Heart right ventricle (tissue), 16 donors: ENCODE data around the gene NPAS4. TPM values are rescaled to one million over a fixed set of nuclear protein-coding genes. Genes with fewer than 3 reads are reported as not detected.

ENCODE experiments used
- ATAC-seq, 8 donors: fragments of 200-7000 bp; cut with Tn5 transposase; one replicate each; pipeline ENCODE4 v1.9.1; 2020; ENCODE audit warnings: mild to moderate bottlenecking in 8 of 8, moderate library complexity in 8 of 8, moderate number of reproducible peaks in 1 of 8
- DNase-seq, 2 donors: peaks; one replicate each; pipeline ENCODE4 v3.0.0-alpha.2; 2020
- H3K27ac ChIP-seq, 10 donors: fragments of 200-600 bp; sonication (generic) in 2 of 10; one replicate each; pipeline versions ENCODE4 v1.5.0 to v1.8.0; 2020 to 2022; ENCODE audit warnings: mild to moderate bottlenecking in 3 of 10
- H3K27me3 ChIP-seq, 7 donors: fragments of 200-600 bp; one replicate each; pipeline ENCODE4 v1.8.0; 2021 to 2022; ENCODE audit warnings: mild to moderate bottlenecking in 2 of 7
- H3K36me3 ChIP-seq, 9 donors: fragments of 200-600 bp; sonication (generic) in 1 of 9; one replicate each; pipeline versions ENCODE4 v1.5.0 to v1.8.0; 2020 to 2022; ENCODE audit warnings: mild to moderate bottlenecking in 2 of 9
- H3K4me1 ChIP-seq, 9 donors: fragments of 200-600 bp; sonication (generic) in 1 of 9; one replicate each; pipeline versions ENCODE4 v1.5.0 to v1.8.0; 2020 to 2022; ENCODE audit warnings: mild to moderate bottlenecking in 4 of 9
- H3K4me3 ChIP-seq, 10 donors: fragments of 200-600 bp; sonication (generic) in 2 of 10; one replicate each; pipeline versions ENCODE4 v1.5.0 to v1.8.0; 2020 to 2022; ENCODE audit warnings: mild to moderate bottlenecking in 7 of 10, moderate library complexity in 2 of 10
- H3K9me3 ChIP-seq, 11 donors: fragments of 200-600 bp in 10 of 11; sonication (generic) in 2 of 11; one replicate each; pipeline versions ENCODE4 v1.5.0 to v1.8.0; 2013 to 2022; ENCODE audit warnings: mild to moderate bottlenecking in 2 of 11, control low read depth in 1 of 11, moderate library complexity in 1 of 11
- WGBS, 2 donors: extraction: QIAGEN DNeasy Blood & Tissue Kit; methylation state at CpG; one replicate each; pipeline ENCODE4 v1.1.7; 2013; ENCODE audit warnings: inconsistent platforms in 1 of 2; 5-methylcytosine and 5-hydroxymethylcytosine counted together
- intact Hi-C, 10 donors: fragments of 100-400 bp; cut with DNase I; formaldehyde crosslinking; loops; one replicate each; pipeline versions ENCODE4 v1.11.1 to v1.14.2; 2022
- polyA plus RNA-seq, 2 donors: library from polyadenylated mRNA; stranded (reverse); fragments of 200-250 nt; gene quantifications; one replicate each; pipeline ENCODE4 v1.2.3, GENCODE V29; 2013
- total RNA-seq, 10 donors: library from RNA; stranded (reverse); fragmentation: NEBNext Ultra II Directional in 3 of 10; extraction: Animal tissue kit (Norgen Biotek cat#: 25700) in 3 of 10; gene quantifications; one replicate each; pipeline versions ENCODE4 v1.2.1 to v1.2.4, GENCODE V29; 2021 to 2023
- TF ChIP-seq, protein P1 (sequence below), 9 donors: fragments of 200-600 bp; sonication (generic) in 2 of 9; IDR thresholded peaks; one replicate each; pipeline versions ENCODE4 v1.5.0 to v1.8.0; 2021 to 2022; ENCODE audit warnings: antibody characterized with exemption in 9 of 9, mild to moderate bottlenecking in 5 of 9, moderate library complexity in 1 of 9
- donor health status: Arrhythmogenic right ventricular cardiomyopathy.
- donor health status: ischemic (EF 13 %, LVEDD 7.1; RV severe dilation, severe dysfunction).
- donor health status: healthy with polysubstance abuse.
- donor health status: DM: no; HTN: yes; CAD: no.
- donor health status: DM: no; HTN: no; CAD: no.
- donor health status: ischemic (EF 25% LVEDD 6.9; RV normal size, moderate dysfunction).
- donor health status: ischemic (EF 25% LVEDD 5.7; RV mildly dilated, moderate dysfunction).
- donor health status: healthy.
- donor health status: DM: yes; HTN: yes; CAD: no.
- donor health status: Ischemic cardiomyopathy.
- donor health status: ischemic (EF 35%, LVEDD 5.7; RV mildly dilated, moderate dysfunction).
- donor health status: nonischemic (EF 11% LVEDD 7.7; RV severe dilation, severe dysfunction).
- donor health status: DM: yes; HTN: yes; CAD: no.
- donor health status: PGD.
- donor health status: ischemic (EF 29% LVEDD 5.4; RV normal size, mild dysfunction).
- donor health status: nonischemic (EF 23%, LVEDD 6.1; RV moderate dilation, normal function).

The NPAS4 gene
- total and polyA plus RNA-seq, 12 donors = 0.04 TPM; not detected in 11

DNA sequence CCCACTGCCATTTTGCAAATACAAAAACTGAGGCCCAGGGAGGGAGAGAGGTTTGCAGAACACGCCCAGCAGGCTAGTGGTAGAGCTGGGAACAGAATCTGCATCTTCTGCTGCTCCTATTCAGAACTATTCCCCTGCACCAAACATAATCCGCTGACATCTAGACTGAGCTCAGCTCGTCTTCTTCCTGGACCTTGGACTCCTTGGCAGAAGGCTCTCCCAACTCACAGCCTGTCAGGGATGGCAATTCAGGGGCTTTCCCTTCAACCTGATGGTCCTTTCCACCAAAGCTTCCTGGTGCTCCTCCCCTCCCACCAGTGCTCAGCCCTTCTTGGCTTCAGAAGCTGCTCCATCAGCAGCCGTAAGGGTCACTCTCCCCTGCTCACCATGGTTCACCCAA, 9.5 kb upstream of the NPAS4 start:
- Histone ChIP-seq H3K27me3 (peaks cover 0 to 28% (median 16%) of the 10 kb centered on the region in 7 donors), H3K27ac (no peak overlapping the region), H3K4me1 (peaks cover 0 to 16% (median 10%) of the 10 kb centered on the region in 9 donors), H3K36me3 (no peaks in the 10 kb centered on the region), H3K4me3 (no peak overlapping the region), H3K9me3 (no peaks in the 10 kb centered on the region)
- DNase-seq (no peak), ATAC-seq (no peak)
- TF ChIP-seq, protein P1, sequence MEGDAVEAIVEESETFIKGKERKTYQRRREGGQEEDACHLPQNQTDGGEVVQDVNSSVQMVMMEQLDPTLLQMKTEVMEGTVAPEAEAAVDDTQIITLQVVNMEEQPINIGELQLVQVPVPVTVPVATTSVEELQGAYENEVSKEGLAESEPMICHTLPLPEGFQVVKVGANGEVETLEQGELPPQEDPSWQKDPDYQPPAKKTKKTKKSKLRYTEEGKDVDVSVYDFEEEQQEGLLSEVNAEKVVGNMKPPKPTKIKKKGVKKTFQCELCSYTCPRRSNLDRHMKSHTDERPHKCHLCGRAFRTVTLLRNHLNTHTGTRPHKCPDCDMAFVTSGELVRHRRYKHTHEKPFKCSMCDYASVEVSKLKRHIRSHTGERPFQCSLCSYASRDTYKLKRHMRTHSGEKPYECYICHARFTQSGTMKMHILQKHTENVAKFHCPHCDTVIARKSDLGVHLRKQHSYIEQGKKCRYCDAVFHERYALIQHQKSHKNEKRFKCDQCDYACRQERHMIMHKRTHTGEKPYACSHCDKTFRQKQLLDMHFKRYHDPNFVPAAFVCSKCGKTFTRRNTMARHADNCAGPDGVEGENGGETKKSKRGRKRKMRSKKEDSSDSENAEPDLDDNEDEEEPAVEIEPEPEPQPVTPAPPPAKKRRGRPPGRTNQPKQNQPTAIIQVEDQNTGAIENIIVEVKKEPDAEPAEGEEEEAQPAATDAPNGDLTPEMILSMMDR (IDR thresholded peaks at IDR 0.05) = no peak
- intact Hi-C loops = loop anchor here in 4 of 10 donors (5.0 to 10.0 kb wide), 3 partner anchors 266 to 423 kb away; partner anchors contain the start of gene RBM4B (in 1 of the 4)
- 68 to 71% methylated on average over 4 of the region's 4 CpGs for WGBS, 2 donors

DNA sequence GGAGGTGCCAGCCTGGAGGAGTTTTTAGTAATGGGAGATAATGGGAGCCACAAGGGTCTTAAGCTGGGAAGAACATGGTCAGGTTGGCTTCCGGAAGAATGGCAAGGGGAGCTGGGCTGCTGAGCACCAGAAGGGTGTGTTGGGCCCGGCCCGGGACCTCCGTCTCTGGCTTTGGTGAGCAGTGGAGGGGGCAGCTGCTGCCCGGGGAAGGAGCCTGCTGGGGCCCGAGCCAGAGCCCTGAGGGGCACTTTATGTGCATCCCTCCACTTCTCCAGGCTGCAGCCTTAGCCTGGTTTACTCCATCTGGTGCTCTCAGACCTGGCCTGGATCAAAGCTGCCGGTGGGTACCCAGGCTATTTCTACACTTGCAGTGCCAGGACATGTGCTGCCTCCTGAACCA, 8.7 kb upstream of the NPAS4 start:
- intact Hi-C loops = loop anchor here in 4 of 10 donors (5.0 to 10.0 kb wide), 3 partner anchors 265 to 423 kb away; partner anchors contain the start of gene RBM4B (in 1 of the 4)
- no peak for DNase-seq
- Histone ChIP-seq H3K36me3 (no peaks in the 10 kb centered on the region), H3K9me3 (no peaks in the 10 kb centered on the region), H3K4me1 (peaks cover 0 to 22% (median 10%) of the 10 kb centered on the region in 9 donors), H3K27ac (no peak overlapping the region), H3K27me3 (peaks cover 0 to 32% (median 16%) of the 10 kb centered on the region in 7 donors), H3K4me3 (no peak overlapping the region)
- 61 to 65% methylated on average over 7 of the region's 7 CpGs for WGBS, 2 donors
- TF ChIP-seq, protein P1 (IDR thresholded peaks at IDR 0.05) = no peak
- ATAC-seq = no peak

DNA sequence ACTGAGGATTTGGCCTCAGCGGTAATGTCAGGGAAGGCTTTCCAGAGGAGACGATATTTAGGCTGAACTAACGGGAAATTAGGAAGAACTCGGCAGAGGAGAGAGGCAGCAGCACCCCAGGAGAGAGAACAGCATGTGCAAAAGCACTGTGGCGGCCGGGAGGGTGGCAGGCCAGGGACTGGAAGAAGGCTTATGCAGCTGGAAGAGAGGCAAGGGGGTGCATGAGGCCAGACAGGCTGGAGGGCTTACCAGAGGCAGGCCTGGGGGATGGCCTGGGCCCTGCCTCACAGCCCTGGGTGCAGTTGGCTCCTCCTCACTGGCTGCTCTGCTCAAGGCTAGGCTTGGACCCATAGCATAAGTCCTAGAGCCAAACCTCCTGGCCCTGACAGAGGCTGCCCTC, 7.7 kb upstream of the NPAS4 start:
- ATAC-seq (no peak), DNase-seq (no peak)
- no peaks in the 10 kb centered on the region for H3K36me3 ChIP-seq
- H3K4me3 ChIP-seq = no peak overlapping the region
- 80 to 85% methylated on average over 6 of the region's 6 CpGs for WGBS, 2 donors
- H3K27ac ChIP-seq = no peak overlapping the region
- TF ChIP-seq, protein P1 (IDR thresholded peaks at IDR 0.05) = no peak
- H3K27me3 ChIP-seq = peaks cover 0 to 36% (median 15%) of the 10 kb centered on the region in 7 donors
- intact Hi-C loops = loop anchor here in 4 of 10 donors (5.0 to 10.0 kb wide), 3 partner anchors 264 to 422 kb away; partner anchors contain the start of gene RBM4B (in 1 of the 4)
- no peaks in the 10 kb centered on the region for H3K9me3 ChIP-seq
- H3K4me1 ChIP-seq = peaks cover 0 to 29% (median 15%) of the 10 kb centered on the region in 9 donors

DNA sequence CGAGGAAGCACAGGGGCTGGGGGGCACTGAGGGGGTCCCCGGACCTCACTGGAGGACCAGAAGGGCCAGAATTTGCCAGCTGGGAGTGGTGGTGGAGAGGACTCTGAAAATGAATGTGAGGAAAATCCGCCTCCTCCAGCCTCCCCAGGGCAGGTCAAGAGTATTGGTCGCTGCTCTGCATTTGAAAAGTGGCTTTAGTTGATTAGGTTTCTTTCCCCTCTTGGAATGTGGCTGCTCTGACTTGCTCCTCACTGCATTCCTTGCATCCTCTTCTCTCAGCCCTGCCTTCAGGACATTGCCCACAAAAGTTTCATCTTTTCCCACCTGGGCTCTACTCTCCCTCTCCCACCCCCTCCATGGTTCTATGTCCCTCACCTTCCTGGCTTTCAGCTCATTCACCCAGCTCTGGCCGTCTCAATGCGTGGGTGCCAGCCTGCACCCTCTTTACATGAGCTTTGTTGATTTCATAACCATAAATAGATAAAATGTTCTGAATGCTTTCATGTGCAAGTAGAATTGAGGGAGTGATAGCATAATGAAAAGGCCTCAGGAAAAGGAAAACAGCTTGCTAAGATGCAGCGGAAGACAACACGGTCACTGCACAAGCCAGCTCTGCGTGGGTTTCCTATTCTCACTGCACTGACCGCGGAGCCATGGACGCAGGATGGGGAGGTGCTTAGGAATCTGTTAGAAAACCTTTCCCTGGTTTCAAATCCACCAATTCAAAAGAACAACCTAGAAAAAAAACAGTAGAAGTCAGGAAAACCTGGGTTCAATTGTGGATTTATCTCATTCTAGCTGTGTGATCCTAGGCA, 6.5 kb upstream of the NPAS4 start:
- H3K27me3 ChIP-seq = peaks cover 0 to 40% (median 13%) of the 10 kb centered on the region in 7 donors
- intact Hi-C loops = loop anchor here in 4 of 10 donors (5.0 to 10.0 kb wide), 3 partner anchors 263 to 420 kb away; partner anchors contain the start of gene RBM4B (in 1 of the 4)
- no peaks in the 10 kb centered on the region for H3K9me3 ChIP-seq
- WGBS, 2 donors = 65 to 70% methylated on average over 12 of the region's 12 CpGs
- no peak for ATAC-seq
- no peak overlapping the region for H3K4me3 ChIP-seq
- H3K4me1 ChIP-seq = peaks cover 0 to 31% (median 15%) of the 10 kb centered on the region in 9 donors
- H3K27ac ChIP-seq = no peak overlapping the region
- no peaks in the 10 kb centered on the region for H3K36me3 ChIP-seq
- TF ChIP-seq, protein P1 (IDR thresholded peaks at IDR 0.05) = no peak
- no peak for DNase-seq
